B cell (primary cell): ENCODE data around the gene DOCK1. TPM values are rescaled to one million over a fixed set of nuclear protein-coding genes. Genes with fewer than 3 reads are reported as not detected.

Experiments
- ATAC-seq: fragments of 200-7000 bp; cut with Tn5 transposase; one replicate; pipeline ENCODE4 v1.10.0; 2021; ENCODE audit warnings: low read depth, mild to moderate bottlenecking, moderate number of reproducible peaks, moderate library complexity
- CTCF ChIA-PET: fragments of 350-600 bp; sonication (Branson Sonifier 250); formaldehyde crosslinking; loops from one replicate; lab custom pipeline; 2021; ENCODE audit warnings: antibody characterized with exemption, inconsistent platforms; lab: Charles Lee
- POLR2A ChIA-PET: fragments of 350-600 bp; sonication (Branson Sonifier 250); formaldehyde crosslinking; loops from one replicate; lab custom pipeline; 2021; ENCODE audit warnings: antibody characterized with exemption; lab: Charles Lee
- DNase-seq: peaks from one replicate; pipeline ENCODE4 v3.0.0; 2013
- H2AFZ ChIP-seq: 2 replicates; pipeline ENCODE4 v1.6.1; 2012; ENCODE audit warnings: mild to moderate bottlenecking, low read depth, low read length; ENCODE audit not compliant: insufficient read depth, poor library complexity, severe bottlenecking
- H3K27ac ChIP-seq, 2 donors: 1 replicate in 1 of 2; 2 replicates in 1 of 2; pipeline ENCODE4 v1.5.1; 2012 to 2013; ENCODE audit warnings: low read length in 2 of 2, mild to moderate bottlenecking in 2 of 2, moderate library complexity in 1 of 2
- H3K27me3 ChIP-seq, 4 experiments: fragments of 200-600 bp in 1 of 4; sonication (generic) in 1 of 4; replicated peaks in 1 of 4; 1 replicate in 2 of 4; 2 replicates in 2 of 4; pipeline versions ENCODE4 v1.6.1 to v1.7.0; 2013 to 2016; ENCODE audit warnings: low read length in 3 of 4, mild to moderate bottlenecking in 2 of 4, mixed read lengths in 1 of 4, moderate library complexity in 1 of 4; ENCODE audit not compliant: insufficient read depth in 4 of 4, control insufficient read depth in 3 of 4; ENCODE audit errors: control extremely low read depth in 1 of 4
- H3K36me3 ChIP-seq, 2 experiments: replicated peaks in 1 of 2; 1 replicate in 1 of 2; 2 replicates in 1 of 2; pipeline versions ENCODE4 v1.6.1 to v1.7.1; 2013; ENCODE audit warnings: low read length in 1 of 2; ENCODE audit not compliant: insufficient read depth in 2 of 2, control insufficient read depth in 1 of 2; ENCODE audit errors: control extremely low read depth in 1 of 2, extremely low read depth in 1 of 2
- H3K4me1 ChIP-seq, 2 donors: fragments of 200-600 bp in 1 of 2; sonication (generic) in 1 of 2; 1 replicate in 1 of 2; 2 replicates in 1 of 2; pipeline versions ENCODE4 v1.5.1 to v1.6.1; 2013 to 2017; ENCODE audit warnings: low read length in 2 of 2; ENCODE audit not compliant: control insufficient read depth in 2 of 2, insufficient read depth in 2 of 2
- H3K4me2 ChIP-seq: replicated peaks from 2 replicates; pipeline ENCODE3; 2012; ENCODE audit warnings: mild to moderate bottlenecking, low read depth, low read length; ENCODE audit not compliant: poor library complexity, severe bottlenecking
- H3K4me3 ChIP-seq, 5 experiments: fragments of 200-600 bp in 1 of 5; sonication (generic) in 1 of 5; 1 replicate in 3 of 5; 2 replicates in 2 of 5; pipeline versions ENCODE4 v1.5.1 to v1.7.0; 2011 to 2016; ENCODE audit warnings: low read length in 4 of 5, mild to moderate bottlenecking in 4 of 5, low read depth in 2 of 5, control low read depth in 1 of 5, moderate library complexity in 1 of 5; ENCODE audit not compliant: insufficient read depth in 1 of 5; ENCODE audit errors: control extremely low read depth in 1 of 5, extremely low read depth in 1 of 5
- H3K79me2 ChIP-seq: fragments of 200-600 bp; sonication (generic); one replicate; pipeline ENCODE4 v1.6.0; 2016; ENCODE audit warnings: low read length; ENCODE audit not compliant: control insufficient read depth, insufficient read depth
- H3K9ac ChIP-seq: fragments of 200-600 bp; sonication (generic); 2 replicates; pipeline ENCODE4 v1.6.1; 2017; ENCODE audit warnings: mild to moderate bottlenecking, low read length, moderate library complexity
- H3K9me3 ChIP-seq, 3 donors: one replicate each; pipeline versions ENCODE4 v1.6.1 to v1.7.1; 2013; ENCODE audit warnings: low read length in 2 of 3; ENCODE audit not compliant: control insufficient read depth in 2 of 3, insufficient read depth in 1 of 3; ENCODE audit errors: control extremely low read depth in 1 of 3
- H4K20me1 ChIP-seq: 2 replicates; pipeline ENCODE4 v1.6.0; 2012; ENCODE audit warnings: mild to moderate bottlenecking, low read length; ENCODE audit not compliant: insufficient read depth, control insufficient read depth, poor library complexity, severe bottlenecking
- H3K27ac Mint-ChIP-seq: one replicate; pipeline ENCODE4 v1.8.0; 2021; ENCODE audit warnings: mixed read lengths
- H3K27me3 Mint-ChIP-seq: one replicate; pipeline ENCODE4 v1.8.0; 2021; ENCODE audit warnings: mixed read lengths
- H3K4me1 Mint-ChIP-seq: one replicate; pipeline ENCODE4 v1.8.0; 2021; ENCODE audit warnings: mixed read lengths
- H3K4me3 Mint-ChIP-seq: one replicate; pipeline ENCODE4 v1.8.0; 2021; ENCODE audit warnings: mixed read lengths
- H3K9me3 Mint-ChIP-seq: one replicate; pipeline ENCODE4 v1.8.0; 2022; ENCODE audit warnings: mixed read lengths; ENCODE audit not compliant: insufficient read depth
- CTCF ChIP-seq: fragments of 200-600 bp; IDR thresholded peaks from one replicate; pipeline ENCODE4 v1.8.0; 2022; ENCODE audit warnings: antibody characterized with exemption, mild to moderate bottlenecking
- EZH2 ChIP-seq: IDR thresholded peaks from 2 replicates; pipeline ENCODE4 v1.6.1; 2012; ENCODE audit warnings: borderline replicate concordance, low read depth, mild to moderate bottlenecking, moderate library complexity, low read length; ENCODE audit not compliant: insufficient read depth, poor library complexity, severe bottlenecking
- WGBS: methylation state at CpG from one replicate; pipeline ENCODE4 v1.1.5; 2013; ENCODE audit warnings: missing lambda C conversion rate; ENCODE audit not compliant: insufficient coverage; 5-methylcytosine and 5-hydroxymethylcytosine counted together
- intact Hi-C: fragments of 100-400 bp; cut with micrococcal nuclease; formaldehyde crosslinking; loops from one replicate; pipeline ENCODE4 v1.10.0; 2022
- polyA plus RNA-seq: library from polyadenylated mRNA; depleted of rRNA; stranded (reverse); fragments of >200 nt; gene quantifications from 2 replicates; pipeline ENCODE4 v1.2.3, GENCODE V29; 2012
- total RNA-seq, 2 donors: library from RNA; stranded (reverse); fragments of 120-200 nt in 1 of 2; gene quantifications; 1 replicate in 1 of 2; 2 replicates in 1 of 2; pipeline versions ENCODE4 v1.2.3 to v1.2.4, GENCODE V29; 2013 to 2022

The DOCK1 gene
- total and polyA plus RNA-seq, 2 donors (not counting 1 experiment from before 2014, with no cell fraction given) = not detected

DNA sequence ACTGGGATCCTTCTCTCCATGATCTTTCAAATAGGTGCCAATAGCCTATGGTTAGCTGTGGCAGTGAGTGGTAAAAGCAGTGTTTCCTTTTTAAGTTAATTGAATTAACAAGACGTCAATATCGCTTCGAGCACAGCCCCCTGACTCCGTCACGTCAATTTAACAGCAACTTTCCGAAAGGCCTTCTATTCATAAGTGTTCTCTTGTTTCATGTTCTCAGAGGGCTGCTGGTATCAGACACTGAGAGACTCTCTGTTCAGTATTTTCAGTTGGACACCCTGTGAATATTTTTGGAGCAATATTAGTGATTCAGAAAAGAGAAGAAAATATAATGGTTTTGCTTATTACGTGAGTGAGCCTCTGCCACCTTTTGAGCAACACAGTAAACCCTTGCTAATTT lies 465.4 kb downstream of the DOCK1 start:
- H3K4me3 ChIP-seq = no peak overlapping the region
- H3K9ac ChIP-seq = no peak overlapping the region
- Mint-ChIP-seq H3K4me3 (no peak overlapping the region), H3K9me3 (no peaks in the 10 kb centered on the region), H3K27ac (no peak overlapping the region), H3K4me1 (no peaks in the 10 kb centered on the region), H3K27me3 (no peaks in the 10 kb centered on the region)
- CTCF ChIA-PET = interaction anchor here (0.6 kb wide), 1 partner anchor 454 kb away, joined by 3 read pairs; no protein-coding TSS in a partner anchor
- no peaks in the 10 kb centered on the region for H3K27me3 ChIP-seq
- TF ChIP-seq EZH2 (no peak), CTCF (no peak)
- H3K4me1 ChIP-seq = no peaks in the 10 kb centered on the region
- no peak for DNase-seq
- H3K9me3 ChIP-seq = no peaks in the 10 kb centered on the region
- H4K20me1 ChIP-seq = no peaks in the 10 kb centered on the region
- 95% methylated on average over 6 of the region's 7 CpGs for WGBS
- POLR2A ChIA-PET = no interaction called here
- H3K36me3 ChIP-seq = no peaks in the 10 kb centered on the region
- H3K79me2 ChIP-seq = no peaks in the 10 kb centered on the region
- no peak overlapping the region for H3K4me2 ChIP-seq
- no peak overlapping the region for H2AFZ ChIP-seq
- no peak for ATAC-seq
- no peak overlapping the region for H3K27ac ChIP-seq
- intact Hi-C loops = no loop called here

- no peak for DNase-seq
- Mint-ChIP-seq H3K9me3 (no peaks in the 10 kb centered on the region), H3K4me3 (no peak overlapping the region), H3K4me1 (no peaks in the 10 kb centered on the region), H3K27ac (no peak overlapping the region), H3K27me3 (no peaks in the 10 kb centered on the region)
- no peaks in the 10 kb centered on the region for H3K4me1 ChIP-seq
- CTCF ChIA-PET = no interaction called here
- POLR2A ChIA-PET = no interaction called here
- no peak overlapping the region for H3K27ac ChIP-seq
- H3K9me3 ChIP-seq = no peaks in the 10 kb centered on the region
- no peak overlapping the region for H2AFZ ChIP-seq
- no peak for ATAC-seq
- intact Hi-C loops = no loop called here
- no peak overlapping the region for H3K4me2 ChIP-seq
- H3K27me3 ChIP-seq = no peaks in the 10 kb centered on the region
- WGBS = 50% methylated on average over 2 of the region's 3 CpGs
- no peaks in the 10 kb centered on the region for H3K36me3 ChIP-seq
- TF ChIP-seq EZH2 = no peak
- no peak for TF ChIP-seq CTCF
- H4K20me1 ChIP-seq = no peaks in the 10 kb centered on the region
- no peak overlapping the region for H3K9ac ChIP-seq
- H3K79me2 ChIP-seq = no peaks in the 10 kb centered on the region
- H3K4me3 ChIP-seq = no peak overlapping the region
Observed at GRCh38 chr10:127372361-127372760, 467.1 kb downstream of the DOCK1 start.
